GM23248 (cell line): ENCODE measurements around the gene VSIG2.

Experiments used
- EZH2 ChIP-seq: fragments of 200-600 bp; sonication (generic); IDR thresholded peaks from 2 replicates; pipeline ENCODE4 v1.6.1; 2018; ENCODE audit warnings: antibody characterized with exemption, mild to moderate bottlenecking; ENCODE audit not compliant: insufficient read depth, poor library complexity, severe bottlenecking
- EZH2phosphoT487 ChIP-seq: fragments of 200-600 bp; sonication (generic); IDR thresholded peaks from 2 replicates; pipeline ENCODE4 v1.6.1; 2018; ENCODE audit warnings: antibody characterized with exemption, moderate library complexity, mild to moderate bottlenecking, low read depth; ENCODE audit not compliant: insufficient read depth

GRCh38 chr11:124762105-124762623, 10.1 kb upstream of the VSIG2 start, which contains the start of gene ESAM:
- no peak for TF ChIP-seq EZH2
- TF ChIP-seq EZH2phosphoT487, result no peak
